Mammary epithelial cell (primary cell): Measurements from ENCODE around the gene PRSS33.

Source experiments
- CTCF ChIP-seq, 2 donors: IDR thresholded peaks in 1 of 2; conservative IDR thresholded peaks in 1 of 2; 2 replicates each; pipeline ENCODE4 v1.5.1; 2011 to 2012; ENCODE audit warnings: inconsistent platforms in 2 of 2, low read length in 2 of 2, mild to moderate bottlenecking in 2 of 2, control low read depth in 1 of 2, low read depth in 1 of 2; ENCODE audit not compliant: insufficient read depth in 1 of 2; ENCODE audit errors: extremely low read depth in 1 of 2
- EZH2 ChIP-seq: IDR thresholded peaks from 2 replicates; pipeline ENCODE4 v1.6.1; 2012; ENCODE audit warnings: low read length, inconsistent platforms, borderline replicate concordance

GRCh38 chr16:2820836-2821486 is 33.6 kb upstream of the PRSS33 start:
- no peak for TF ChIP-seq CTCF (conservative IDR thresholded peaks at IDR 0.05 in 1 of 2, IDR thresholded peaks at IDR 0.05 in 1 of 2; ENCODE audit: extremely low read depth in 1 of 2, insufficient read depth in 1 of 2, low read depth in 1 of 2, low read length in 2 of 2)
- TF ChIP-seq EZH2: no peak
